Small intestine (tissue), 7 donors: ENCODE measurements around the gene PITPNM3. TPM values are rescaled to one million over a fixed set of nuclear protein-coding genes. Genes with fewer than 3 reads are reported as not detected.

Experiments
- DNase-seq, 2 donors: peaks; one replicate each; pipeline versions ENCODE4 v3.0.0 to v3.0.0-alpha.2; 2013
- FAIRE-seq: peaks from 2 replicates; lab custom pipeline; 2012; peaks lifted over from hg19 to GRCh38; lab: Jason Lieb, UNC
- H3K27ac ChIP-seq, 3 donors: one replicate each; pipeline ENCODE4 v1.5.1; 2013; ENCODE audit warnings: low read length in 2 of 3, mild to moderate bottlenecking in 2 of 3, control low read depth in 1 of 3, inconsistent platforms in 1 of 3, low read depth in 1 of 3, moderate library complexity in 1 of 3
- H3K27me3 ChIP-seq, 3 donors: one replicate each; pipeline ENCODE4 v1.6.1; 2013; ENCODE audit warnings: low read length in 3 of 3, inconsistent platforms in 1 of 3; ENCODE audit not compliant: control insufficient read depth in 3 of 3, insufficient read depth in 3 of 3
- H3K36me3 ChIP-seq, 3 donors: one replicate each; pipeline ENCODE4 v1.6.1; 2013; ENCODE audit warnings: low read length in 3 of 3, inconsistent platforms in 1 of 3, low read depth in 1 of 3, mild to moderate bottlenecking in 1 of 3, moderate library complexity in 1 of 3; ENCODE audit not compliant: control insufficient read depth in 3 of 3, insufficient read depth in 2 of 3
- H3K4me1 ChIP-seq, 3 donors: one replicate each; pipeline ENCODE4 v1.6.1; 2013; ENCODE audit warnings: low read length in 2 of 3, inconsistent platforms in 1 of 3, low read depth in 1 of 3, mild to moderate bottlenecking in 1 of 3, moderate library complexity in 1 of 3; ENCODE audit not compliant: control insufficient read depth in 3 of 3, insufficient read depth in 2 of 3
- H3K4me3 ChIP-seq, 3 donors: one replicate each; pipeline ENCODE4 v1.5.1; 2013; ENCODE audit warnings: low read length in 3 of 3, control low read depth in 1 of 3, inconsistent platforms in 1 of 3, low read depth in 1 of 3, mild to moderate bottlenecking in 1 of 3, moderate library complexity in 1 of 3
- H3K9me3 ChIP-seq, 2 donors: one replicate each; pipeline ENCODE4 v1.6.1; 2013; ENCODE audit warnings: low read depth in 1 of 2, low read length in 1 of 2; ENCODE audit not compliant: control insufficient read depth in 2 of 2, insufficient read depth in 1 of 2
- WGBS, 3 donors: extraction: QIAGEN DNeasy Blood & Tissue Kit; methylation state at CpG; one replicate each; pipeline ENCODE4 v1.1.7; 2013; 5-methylcytosine and 5-hydroxymethylcytosine counted together
- polyA plus RNA-seq, 4 donors: library from polyadenylated mRNA; stranded (reverse) in 3 of 4; unstranded in 1 of 4; fragments of 200-250 nt in 3 of 4; fragments of 120-200 nt in 1 of 4; gene quantifications; one replicate each; pipeline versions ENCODE4 v1.2.1 to v1.2.3, GENCODE V29; 2013
- donor health status: healthy with polysubstance abuse.
- donor health status: control.
- donor health status: control.
- donor health status: Bipolar disorder and iron deficiency.
- donor health status: healthy.

Gene PITPNM3
- polyA plus RNA-seq, 4 donors, result 0.22 to 1.7 (median 0.70) TPM

DNA sequence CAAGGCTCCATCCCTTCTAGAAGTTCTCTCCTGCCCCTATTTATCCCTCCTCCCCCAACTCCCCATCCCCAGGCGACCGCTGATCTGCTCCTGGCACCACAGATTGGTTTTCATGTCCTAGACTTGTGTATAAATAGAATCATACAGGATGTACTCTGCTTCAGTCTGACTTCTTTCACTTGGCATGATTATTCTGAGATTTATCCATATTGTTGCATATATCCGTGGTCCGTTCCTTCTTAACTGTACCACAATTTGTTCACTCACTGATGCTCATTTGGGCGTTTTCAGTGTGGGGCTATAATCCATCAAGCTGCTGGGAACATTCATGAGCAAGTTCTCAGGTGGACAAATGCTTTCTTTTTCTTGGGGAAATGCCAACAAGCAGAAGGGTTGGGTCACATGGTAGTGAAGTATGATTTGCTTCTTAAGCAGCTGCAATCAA lies 23.9 kb downstream of the PITPNM3 start:
- H3K9me3 ChIP-seq, result no peaks in the 10 kb centered on the region
- H3K27ac ChIP-seq, result no peak overlapping the region
- DNase-seq (no peak), FAIRE-seq (no peak)
- H3K36me3 ChIP-seq, result no peaks in the 10 kb centered on the region
- 59 to 89% (median 71%) methylated on average over 5 of the region's 5 CpGs for WGBS, 3 donors
- no peak overlapping the region for H3K4me3 ChIP-seq
- H3K4me1 ChIP-seq, result no peaks in the 10 kb centered on the region
- H3K27me3 ChIP-seq, result no peaks in the 10 kb centered on the region

DNA sequence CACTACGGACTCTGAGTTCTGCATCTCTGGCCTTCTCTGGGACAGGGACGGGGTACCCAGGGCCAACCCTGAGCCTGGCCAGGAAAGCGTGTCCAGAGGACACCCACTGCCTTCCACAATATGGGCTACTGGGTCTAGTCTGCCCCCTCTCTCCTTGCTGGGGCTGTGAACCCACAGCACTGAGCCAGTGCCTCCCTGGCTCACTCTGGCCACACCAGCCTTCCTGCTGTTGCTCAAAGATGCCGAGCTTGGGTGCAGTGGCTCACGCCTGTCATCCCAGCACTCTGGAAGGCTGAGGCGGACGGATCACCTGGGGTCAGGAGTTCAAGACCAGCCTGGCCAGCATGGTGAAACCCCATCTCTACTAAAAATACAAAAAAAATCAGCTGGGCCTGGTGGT lies 24.8 kb downstream of the PITPNM3 start:
- no peaks in the 10 kb centered on the region for H3K4me1 ChIP-seq
- no peaks in the 10 kb centered on the region for H3K36me3 ChIP-seq
- no peaks in the 10 kb centered on the region for H3K27me3 ChIP-seq
- H3K4me3 ChIP-seq, result no peak overlapping the region
- WGBS, 3 donors, result 82 to 96% (median 84%) methylated on average over 7 of the region's 7 CpGs
- no peak for FAIRE-seq
- no peak for DNase-seq
- no peak overlapping the region for H3K27ac ChIP-seq
- no peaks in the 10 kb centered on the region for H3K9me3 ChIP-seq

DNA sequence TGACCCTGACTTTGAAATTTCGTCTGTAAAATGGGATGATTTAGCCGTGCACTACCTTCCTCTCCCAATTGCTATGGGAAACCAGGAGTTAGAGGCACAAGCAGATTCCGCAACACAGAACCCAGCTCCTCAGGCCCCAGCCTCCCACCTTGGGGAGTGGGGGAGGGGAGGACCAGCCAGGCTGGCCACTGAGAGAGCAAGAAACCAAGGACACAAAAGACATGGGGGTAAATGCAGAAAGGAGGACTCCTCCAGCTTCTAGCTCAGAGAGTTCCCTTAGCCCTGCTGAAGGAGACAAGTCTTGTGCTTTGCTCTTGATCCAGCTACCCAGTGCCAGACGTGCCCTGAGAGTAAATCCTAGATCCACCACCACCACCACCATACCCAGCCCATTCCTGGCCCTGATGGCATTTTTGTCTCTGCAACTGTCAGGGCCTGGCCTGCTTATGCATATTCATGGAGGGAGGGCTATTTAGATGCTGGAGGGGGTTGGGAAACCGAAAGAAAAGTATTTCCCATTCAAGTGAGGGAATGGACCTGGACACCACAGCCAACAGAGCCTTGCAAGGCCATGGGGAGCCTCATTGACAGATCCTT lies 25.9 kb downstream of the PITPNM3 start:
- 84 to 86% (median 86%) methylated on average over 5 of the region's 5 CpGs for WGBS, 3 donors
- Histone ChIP-seq H3K27me3 (no peaks in the 10 kb centered on the region), H3K4me3 (no peak overlapping the region), H3K9me3 (no peaks in the 10 kb centered on the region), H3K4me1 (no peaks in the 10 kb centered on the region), H3K36me3 (no peaks in the 10 kb centered on the region), H3K27ac (no peak overlapping the region)
- FAIRE-seq, result no peak
- no peak for DNase-seq

DNA sequence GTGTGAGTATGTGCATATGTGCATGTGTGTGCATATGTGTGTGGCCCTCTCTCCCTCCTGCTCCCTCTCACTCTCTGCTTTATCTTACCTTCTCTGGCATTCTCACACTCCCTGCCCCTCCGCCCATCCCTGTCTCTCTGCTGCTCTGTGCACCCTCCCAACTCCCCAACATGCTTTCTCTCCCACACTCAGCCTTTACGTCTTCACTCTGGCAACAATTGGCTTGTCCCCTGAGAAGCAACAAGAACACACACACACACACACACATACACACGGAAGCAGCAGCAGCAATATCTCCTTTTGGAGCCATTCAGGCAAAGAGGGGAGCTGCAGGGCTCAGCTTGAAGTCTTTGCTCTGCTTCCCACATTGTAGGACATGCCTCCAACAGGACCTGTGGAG lies 27.8 kb downstream of the PITPNM3 start:
- Histone ChIP-seq H3K36me3 (no peaks in the 10 kb centered on the region), H3K27me3 (no peaks in the 10 kb centered on the region), H3K4me3 (no peak overlapping the region), H3K4me1 (no peaks in the 10 kb centered on the region), H3K27ac (no peak overlapping the region), H3K9me3 (no peaks in the 10 kb centered on the region)
- FAIRE-seq (no peak), DNase-seq (no peak)
- WGBS, 3 donors, result 74 to 78% (median 77%) methylated on average over 3 of the region's 3 CpGs

DNA sequence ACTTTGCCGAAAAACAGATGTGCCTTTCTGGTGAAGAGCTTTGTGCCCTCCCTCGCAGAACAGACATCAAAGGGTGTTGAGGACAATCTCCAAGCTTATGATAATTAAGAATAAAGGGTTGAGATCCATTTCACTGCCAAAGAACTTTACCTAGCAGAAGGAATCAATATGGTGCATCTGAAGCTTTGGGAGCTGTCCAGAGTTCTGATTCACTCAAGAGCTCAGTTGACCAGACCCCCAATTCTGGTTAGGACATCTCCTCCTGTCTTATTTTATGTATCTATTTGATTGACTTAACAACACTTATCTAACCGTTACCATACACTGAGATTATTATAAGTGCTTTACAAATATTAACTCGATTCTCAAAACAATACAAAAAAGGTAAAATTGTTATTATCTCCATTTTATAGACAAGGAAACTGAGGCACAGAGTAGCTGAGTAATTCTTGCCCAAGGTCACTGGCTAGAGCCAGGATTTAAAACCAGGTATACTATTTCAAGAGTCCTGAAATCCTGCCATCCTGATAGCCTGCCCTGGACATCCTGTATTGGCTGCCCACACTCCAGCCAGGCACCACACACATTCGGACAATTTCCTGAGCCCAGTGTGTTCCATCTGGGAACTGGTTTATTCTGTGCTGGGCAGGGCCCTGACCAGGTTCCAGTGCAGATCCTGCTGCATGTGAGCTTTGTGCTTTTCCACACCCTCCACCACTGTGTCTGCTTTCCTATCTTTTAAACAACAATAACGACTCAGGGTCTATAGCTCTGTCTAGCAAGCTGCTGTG lies 29.8 kb downstream of the PITPNM3 start:
- DNase-seq, result no peak
- Histone ChIP-seq H3K27ac (no peak overlapping the region), H3K27me3 (no peaks in the 10 kb centered on the region), H3K9me3 (no peaks in the 10 kb centered on the region), H3K4me1 (no peaks in the 10 kb centered on the region), H3K4me3 (no peak overlapping the region), H3K36me3 (no peaks in the 10 kb centered on the region)
- FAIRE-seq, result no peak
- WGBS, 3 donors, result 84 to 85% (median 84%) methylated on average over 6 of the region's 6 CpGs

DNA sequence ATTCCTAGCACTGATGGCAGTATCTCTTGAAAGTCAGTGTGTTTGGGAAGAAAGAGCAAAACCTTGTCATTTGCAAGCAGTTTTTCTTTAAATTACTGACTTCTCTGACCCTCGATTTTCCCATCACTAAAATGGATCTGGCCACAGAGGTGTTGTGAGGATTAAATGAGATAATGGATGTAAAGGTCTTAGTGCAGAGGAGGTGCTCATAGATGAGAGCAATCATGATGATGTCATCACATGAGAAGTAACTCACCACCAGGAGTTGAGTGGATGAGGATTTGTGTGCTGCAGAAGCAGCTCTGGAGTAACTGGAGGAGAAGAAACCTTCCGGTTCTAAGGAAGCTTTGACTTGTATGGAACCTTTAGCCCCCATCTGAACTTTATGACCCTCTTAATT lies 30.6 kb downstream of the PITPNM3 start:
- no peaks in the 10 kb centered on the region for H3K36me3 ChIP-seq
- WGBS, 3 donors, result 78 to 84% (median 81%) methylated on average over 2 of the region's 2 CpGs
- no peaks in the 10 kb centered on the region for H3K9me3 ChIP-seq
- FAIRE-seq (no peak), DNase-seq (no peak)
- no peaks in the 10 kb centered on the region for H3K4me1 ChIP-seq
- H3K27me3 ChIP-seq, result no peaks in the 10 kb centered on the region
- no peak overlapping the region for H3K4me3 ChIP-seq
- no peak overlapping the region for H3K27ac ChIP-seq

DNA sequence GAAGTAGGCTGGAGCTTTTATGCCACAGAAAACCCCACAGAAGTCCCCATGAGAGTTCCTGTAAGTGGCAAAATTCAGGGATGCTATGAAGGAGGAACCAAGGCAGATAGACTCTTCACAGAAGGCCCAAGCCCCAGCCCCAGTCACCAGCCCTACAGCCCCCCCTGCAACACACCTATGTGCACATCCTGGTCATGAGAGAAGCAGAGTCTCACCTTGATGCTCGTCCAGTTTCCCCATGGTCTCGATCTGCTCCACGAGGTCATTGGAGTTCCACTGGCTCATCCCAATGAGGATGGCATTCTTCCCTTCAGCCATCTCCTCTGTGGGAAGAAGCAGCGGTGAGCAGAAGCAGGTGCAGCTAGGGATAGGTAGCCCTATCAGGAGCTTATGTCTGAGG lies 31.2 kb downstream of the PITPNM3 start:
- Histone ChIP-seq H3K9me3 (no peaks in the 10 kb centered on the region), H3K36me3 (no peaks in the 10 kb centered on the region), H3K4me1 (no peaks in the 10 kb centered on the region), H3K27me3 (no peaks in the 10 kb centered on the region), H3K4me3 (no peak overlapping the region), H3K27ac (no peak overlapping the region)
- DNase-seq, result no peak
- no peak for FAIRE-seq
- 80 to 94% (median 87%) methylated on average over 4 of the region's 4 CpGs for WGBS, 3 donors

DNA sequence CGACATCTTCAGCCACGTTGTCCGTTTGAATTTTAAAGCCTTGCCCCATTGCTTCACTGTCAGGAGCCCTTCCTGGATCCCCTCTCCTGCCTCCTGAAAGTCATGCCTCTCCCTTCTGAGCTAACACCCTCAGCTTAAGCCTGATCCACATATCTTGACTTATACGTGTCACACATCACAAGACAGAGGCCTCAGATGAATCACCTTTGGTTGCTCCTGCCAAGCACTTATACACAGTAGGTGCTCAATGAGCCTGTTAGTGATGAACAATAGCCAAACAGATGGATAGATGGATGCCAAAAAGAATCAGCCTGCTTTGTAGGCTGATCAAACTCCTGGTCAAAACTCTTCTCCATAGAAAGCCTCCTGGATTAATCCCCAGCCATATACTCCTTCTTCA lies 31.8 kb downstream of the PITPNM3 start:
- FAIRE-seq (no peak), DNase-seq (no peak)
- Histone ChIP-seq H3K4me3 (no peak overlapping the region), H3K27ac (no peak overlapping the region), H3K9me3 (no peaks in the 10 kb centered on the region), H3K4me1 (no peaks in the 10 kb centered on the region), H3K36me3 (no peaks in the 10 kb centered on the region), H3K27me3 (no peaks in the 10 kb centered on the region)
- 91 to 96% (median 95%) methylated on average over 4 of the region's 4 CpGs for WGBS, 3 donors
